ENCODE data around the gene WWC1.
"Not testable (repeated sequence)": the region's sequence is repeated elsewhere in the genome, so short reads cannot be mapped to it uniquely, and the experiment has no call there.

The WWC1 gene

GRCh38 chr5:168286386-168286785 is 5.1 kb upstream of the WWC1 start:
- DNase-seq (ENCODE audit: low read depth), result no peak
- TF ChIP-seq, protein P1, sequence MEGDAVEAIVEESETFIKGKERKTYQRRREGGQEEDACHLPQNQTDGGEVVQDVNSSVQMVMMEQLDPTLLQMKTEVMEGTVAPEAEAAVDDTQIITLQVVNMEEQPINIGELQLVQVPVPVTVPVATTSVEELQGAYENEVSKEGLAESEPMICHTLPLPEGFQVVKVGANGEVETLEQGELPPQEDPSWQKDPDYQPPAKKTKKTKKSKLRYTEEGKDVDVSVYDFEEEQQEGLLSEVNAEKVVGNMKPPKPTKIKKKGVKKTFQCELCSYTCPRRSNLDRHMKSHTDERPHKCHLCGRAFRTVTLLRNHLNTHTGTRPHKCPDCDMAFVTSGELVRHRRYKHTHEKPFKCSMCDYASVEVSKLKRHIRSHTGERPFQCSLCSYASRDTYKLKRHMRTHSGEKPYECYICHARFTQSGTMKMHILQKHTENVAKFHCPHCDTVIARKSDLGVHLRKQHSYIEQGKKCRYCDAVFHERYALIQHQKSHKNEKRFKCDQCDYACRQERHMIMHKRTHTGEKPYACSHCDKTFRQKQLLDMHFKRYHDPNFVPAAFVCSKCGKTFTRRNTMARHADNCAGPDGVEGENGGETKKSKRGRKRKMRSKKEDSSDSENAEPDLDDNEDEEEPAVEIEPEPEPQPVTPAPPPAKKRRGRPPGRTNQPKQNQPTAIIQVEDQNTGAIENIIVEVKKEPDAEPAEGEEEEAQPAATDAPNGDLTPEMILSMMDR (IDR thresholded peaks at IDR 0.05; ENCODE audit: low read length, missing control alignments), result no peak
- no peak overlapping the region for H3K4me3 ChIP-seq (replicated peaks; ENCODE audit: low read depth, low read length)

DNA sequence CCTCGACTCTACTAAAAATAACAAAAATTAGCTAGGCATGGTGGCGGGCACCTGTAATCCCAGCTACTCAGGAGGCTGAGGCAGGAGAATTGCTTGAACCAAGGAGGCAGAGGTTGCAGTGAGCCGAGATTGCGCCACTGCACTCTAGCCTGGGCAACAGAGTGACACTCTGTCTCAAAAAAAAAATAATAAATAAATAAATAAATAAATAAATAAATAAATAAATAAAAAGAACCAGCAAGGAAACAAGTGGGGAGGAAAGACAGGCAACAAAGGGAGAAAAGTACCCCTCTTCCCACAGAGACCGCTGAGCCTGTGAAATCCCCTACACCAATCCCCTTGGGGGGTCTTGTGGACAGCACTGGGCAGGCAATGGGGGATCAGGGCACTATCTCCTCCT is 4.6 kb upstream of the WWC1 start:
- not testable (repeated sequence) for DNase-seq (ENCODE audit: low read depth); H3K4me3 ChIP-seq (replicated peaks; ENCODE audit: low read depth, low read length)

DNA sequence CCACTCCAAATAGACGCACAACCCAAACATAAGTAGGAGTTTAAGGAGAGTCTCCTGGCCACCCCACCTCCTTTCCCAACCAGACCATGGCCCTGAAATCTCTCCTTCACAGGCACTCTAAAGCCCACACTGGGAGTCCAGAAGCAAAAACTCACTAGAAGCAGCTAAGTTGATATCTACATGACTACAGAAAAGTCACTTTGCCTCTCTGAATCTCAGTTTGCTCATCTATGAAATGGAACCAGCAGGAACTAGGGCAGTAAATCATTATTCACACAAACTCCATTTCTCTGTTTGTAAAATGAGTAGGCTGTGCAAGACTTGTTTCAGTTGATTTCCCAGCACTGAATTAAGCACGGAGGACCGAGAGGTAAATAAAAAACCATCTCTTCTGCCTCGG is 4.1 kb upstream of the WWC1 start:
- TF ChIP-seq, protein P1 (IDR thresholded peaks at IDR 0.05; ENCODE audit: low read length, missing control alignments), result no peak
- no peak for DNase-seq (ENCODE audit: low read depth)
- H3K4me3 ChIP-seq (replicated peaks; ENCODE audit: low read depth, low read length), result no peak overlapping the region

- TF ChIP-seq, protein P1 (IDR thresholded peaks at IDR 0.05; ENCODE audit: low read length, missing control alignments), result no peak
- no peak for DNase-seq (ENCODE audit: low read depth)
- H3K4me3 ChIP-seq (replicated peaks; ENCODE audit: low read depth, low read length), result no peak overlapping the region
Measured at GRCh38 chr5:168288349-168289245, 2.8 kb upstream of the WWC1 start.

DNA sequence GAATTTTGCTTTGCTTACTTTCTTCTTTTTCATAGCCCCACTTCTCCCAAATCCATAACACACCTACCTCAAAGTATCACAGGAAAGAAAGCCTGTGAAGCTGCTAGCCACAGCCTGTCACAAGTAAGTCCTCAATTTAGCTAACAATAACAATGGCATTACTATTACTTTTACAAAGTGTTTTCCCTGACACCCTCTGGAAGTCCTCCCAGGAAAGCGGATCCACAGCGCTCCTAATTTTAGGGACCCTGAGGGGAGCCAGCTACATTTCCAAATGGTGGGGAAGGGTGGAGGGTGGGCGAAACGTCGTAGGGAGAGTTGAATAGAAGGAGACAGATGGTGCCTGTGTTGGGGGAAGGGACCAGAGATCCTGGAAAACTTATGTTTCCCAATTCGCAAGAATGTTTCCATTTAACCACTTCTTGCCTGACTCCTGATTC is 523 bp upstream of the WWC1 start:
- peak overlapping the region; percentile 51 for H3K4me3 ChIP-seq (replicated peaks; ENCODE audit: low read depth, low read length)
- TF ChIP-seq, protein P1 (IDR thresholded peaks at IDR 0.05; ENCODE audit: low read length, missing control alignments), result no peak
- no peak for DNase-seq (ENCODE audit: low read depth)

GRCh38 chr5:168291964-168292785 is 730 bp downstream of the WWC1 start:
- TF ChIP-seq, protein P1 (IDR thresholded peaks at IDR 0.05; ENCODE audit: low read length, missing control alignments), result no peak
- peak overlapping the region; percentile 34 for H3K4me3 ChIP-seq (replicated peaks; ENCODE audit: low read depth, low read length)
- no peak for DNase-seq (ENCODE audit: low read depth)
